H54 (cell line): Measurements from ENCODE around the gene RRP1.

Experiments used
- DNase-seq: peaks from one replicate; pipeline ENCODE4 v3.0.0; 2011; ENCODE audit warnings: low spot score, mixed read lengths; ENCODE audit not compliant: insufficient read length
- FAIRE-seq: peaks from 3 replicates; lab custom pipeline; 2011; peaks lifted over from hg19 to GRCh38; lab: Jason Lieb, UNC
- POLR2A ChIP-seq: IDR thresholded peaks from 2 replicates; pipeline ENCODE4 v1.6.1; 2011; ENCODE audit warnings: low read depth, mild to moderate bottlenecking, low read length

Gene RRP1

DNA sequence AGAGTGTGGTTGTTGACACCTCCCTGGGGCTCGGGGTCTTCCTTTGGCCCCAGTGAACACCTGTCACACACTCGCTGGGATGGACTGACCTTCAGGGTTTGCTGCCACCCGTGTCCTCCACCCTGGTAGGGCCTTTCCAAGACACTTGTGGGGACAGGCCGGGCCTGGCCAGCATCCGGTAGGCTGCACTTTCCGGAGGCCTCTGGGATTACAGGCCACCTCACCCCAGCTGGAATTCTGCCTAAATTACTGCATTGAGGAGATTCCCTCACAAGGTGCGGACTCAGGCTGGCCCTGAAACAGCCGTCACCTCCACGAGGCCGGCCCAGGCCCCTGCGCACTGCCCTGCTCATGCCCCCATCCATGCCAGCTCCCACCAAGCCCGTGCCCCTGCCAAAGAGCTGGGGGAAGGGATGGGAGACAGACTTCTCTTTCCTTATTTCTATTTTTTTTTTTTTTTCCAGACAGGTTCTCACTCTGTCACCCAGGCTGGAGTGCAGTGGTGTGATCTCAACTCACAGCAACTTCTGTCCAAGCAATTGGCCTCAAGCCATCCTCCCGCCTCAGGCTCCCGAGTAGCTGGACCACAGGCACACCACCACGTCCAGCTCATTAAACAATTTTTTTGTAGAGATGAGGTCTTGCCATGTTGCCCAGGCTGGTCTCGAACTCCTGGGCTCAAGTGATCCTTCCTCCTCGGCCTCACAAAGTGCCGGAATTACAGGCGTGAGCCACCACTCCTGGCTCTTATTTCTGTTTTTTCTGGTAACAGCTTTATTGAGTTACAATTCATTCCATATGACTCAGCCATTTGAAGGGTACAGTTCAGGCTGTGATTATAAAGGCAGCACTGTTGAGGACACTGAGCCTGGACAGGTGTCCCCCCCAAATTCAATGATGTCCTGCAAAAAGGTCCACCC is 24.5 kb upstream of the RRP1 start:
- DNase-seq = no peak
- TF ChIP-seq POLR2A = no peak
- FAIRE-seq = no peak

DNA sequence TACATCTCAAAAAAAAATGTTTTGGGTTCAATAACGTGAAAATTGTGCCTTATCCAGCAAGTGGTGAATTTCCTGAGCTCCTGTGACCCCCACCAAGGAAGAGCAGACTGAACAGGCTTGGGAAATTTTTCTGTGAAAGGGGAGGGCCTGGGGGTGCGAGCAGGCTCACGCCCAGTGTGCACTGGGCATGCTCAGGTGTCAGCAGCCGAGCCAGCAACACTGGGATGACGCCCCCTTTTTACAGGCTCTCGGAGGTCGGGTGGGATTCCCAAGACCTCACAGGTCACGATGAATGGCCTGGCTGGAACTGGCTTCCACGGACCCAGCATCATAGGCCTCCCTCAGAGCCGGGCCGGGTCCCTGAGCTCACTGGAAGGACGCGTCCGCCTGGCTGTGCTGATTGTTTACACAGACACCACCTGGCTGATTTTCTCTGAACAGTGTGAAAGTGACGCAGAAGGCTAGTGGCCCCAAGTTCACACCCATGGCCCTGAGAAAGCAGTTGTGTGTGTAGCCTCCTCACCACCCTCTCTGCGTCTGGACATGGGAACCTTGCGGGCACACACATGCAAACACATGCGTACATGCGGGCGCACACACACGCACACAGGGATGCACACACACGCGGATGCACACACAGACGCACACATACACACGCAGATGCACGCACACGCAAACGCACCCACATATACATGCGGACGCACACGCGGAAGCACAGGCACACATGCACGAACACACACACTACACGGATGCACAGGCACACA is 22.5 kb upstream of the RRP1 start:
- no peak for DNase-seq
- peak; percentile 32; the same call in 1 of the 2 replicates for TF ChIP-seq POLR2A
- FAIRE-seq = no peak

GRCh38 chr21:43767498-43767983 is 21.8 kb upstream of the RRP1 start:
- FAIRE-seq (no peak), DNase-seq (no peak)
- no peak for TF ChIP-seq POLR2A

GRCh38 chr21:43767984-43768867 is 21.2 kb upstream of the RRP1 start:
- TF ChIP-seq POLR2A = peak; percentile 36
- DNase-seq = peak; percentile 81

GRCh38 chr21:43768868-43769167 is 20.6 kb upstream of the RRP1 start:
- TF ChIP-seq POLR2A = no peak
- FAIRE-seq (no peak), DNase-seq (no peak)

More at GRCh38 chr21:43767984-43768867, 21.2 kb upstream of the RRP1 start:
- no peak for FAIRE-seq

DNA sequence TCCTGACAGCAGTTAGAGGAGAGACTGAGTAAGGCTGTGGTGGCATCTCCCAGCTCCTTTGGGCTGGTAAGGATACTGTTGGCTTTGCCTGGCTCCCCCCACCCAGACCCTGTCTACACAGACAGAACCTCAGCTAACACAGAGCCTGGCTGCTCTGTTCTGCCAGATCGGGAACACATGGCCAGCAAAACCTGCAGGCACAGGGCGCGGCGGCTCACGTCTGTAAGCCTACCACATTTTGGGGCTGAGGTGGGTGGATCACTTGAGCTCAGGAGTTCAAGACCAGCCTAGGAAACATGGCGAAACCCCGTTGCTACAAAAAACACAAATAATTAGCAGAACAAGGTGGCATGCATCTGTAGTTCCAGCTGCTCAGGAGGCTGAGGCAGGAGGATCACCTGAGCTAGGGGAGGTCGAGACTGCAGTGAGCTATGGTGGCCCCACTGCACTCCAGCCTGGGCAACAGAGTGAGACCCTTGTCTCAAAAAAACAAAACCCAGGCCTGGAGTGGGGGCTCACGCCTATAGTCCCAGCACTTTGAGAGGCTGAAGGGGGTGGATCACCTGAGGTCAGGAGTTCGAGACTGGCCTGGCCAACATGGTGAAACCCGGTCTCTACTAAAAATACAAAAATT is 19.9 kb upstream of the RRP1 start:
- FAIRE-seq (no peak), DNase-seq (no peak)
- TF ChIP-seq POLR2A = no peak

GRCh38 chr21:43770066-43770655 is 19.2 kb upstream of the RRP1 start:
- DNase-seq (no peak), FAIRE-seq (no peak)
- TF ChIP-seq POLR2A = no peak

GRCh38 chr21:43771199-43771675 is 18.1 kb upstream of the RRP1 start:
- TF ChIP-seq POLR2A = no peak
- FAIRE-seq (no peak), DNase-seq (no peak)

DNA sequence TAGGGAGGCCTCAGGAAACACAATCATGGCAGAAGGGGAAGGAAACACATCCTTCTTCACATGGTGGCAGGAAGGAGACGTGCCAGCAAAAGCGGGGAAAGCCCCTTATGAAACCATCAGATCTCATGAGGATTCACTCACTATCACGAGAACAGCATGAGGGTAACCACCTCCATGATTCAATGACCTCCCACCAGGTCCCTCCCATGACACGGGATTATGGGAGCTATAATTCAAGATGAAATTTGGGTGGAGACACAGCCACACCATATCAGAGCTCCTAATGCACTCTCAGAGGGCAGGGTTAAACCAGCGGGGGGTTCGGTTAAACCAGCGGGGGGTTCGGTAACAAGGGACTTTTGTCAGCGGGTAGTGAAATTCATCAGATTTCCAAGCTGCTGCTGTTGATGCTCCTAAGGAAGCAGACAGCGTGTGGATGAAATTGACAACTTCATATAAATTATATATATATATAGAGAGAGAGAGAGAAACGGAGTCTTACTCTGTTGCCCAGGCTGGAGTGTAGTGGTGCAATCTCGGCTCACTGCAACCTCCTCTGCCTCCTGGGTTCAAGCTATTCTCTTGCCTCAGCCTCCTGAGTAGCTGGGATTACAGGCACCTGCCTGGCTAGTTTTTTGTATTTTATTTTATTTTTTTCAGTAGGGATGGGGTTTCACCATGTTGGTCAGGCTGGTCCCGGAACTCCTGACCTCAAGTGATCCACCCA is 17.5 kb upstream of the RRP1 start:
- FAIRE-seq (peak; percentile 20), DNase-seq (no peak)
- TF ChIP-seq POLR2A = no peak

DNA sequence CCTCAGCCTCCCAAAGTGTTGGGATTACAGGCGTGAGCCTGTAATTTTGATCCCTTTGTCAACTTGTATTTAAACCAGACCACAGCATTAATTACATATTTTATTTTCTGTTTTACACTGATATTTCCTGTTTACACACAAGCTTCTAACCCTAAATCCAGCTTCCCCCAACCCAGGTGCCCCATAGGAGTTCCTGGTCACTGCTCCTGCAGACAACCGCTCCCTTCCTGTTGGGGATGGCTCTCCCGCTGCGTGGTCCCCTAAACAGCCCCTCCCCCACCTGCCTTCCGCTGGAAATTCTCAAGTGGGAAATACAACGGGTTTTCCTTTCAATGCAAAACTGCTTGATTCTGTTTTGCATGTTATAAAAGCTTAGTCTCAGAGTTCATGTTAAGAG is 17.0 kb upstream of the RRP1 start:
- no peak for TF ChIP-seq POLR2A
- no peak for DNase-seq
- no peak for FAIRE-seq

DNA sequence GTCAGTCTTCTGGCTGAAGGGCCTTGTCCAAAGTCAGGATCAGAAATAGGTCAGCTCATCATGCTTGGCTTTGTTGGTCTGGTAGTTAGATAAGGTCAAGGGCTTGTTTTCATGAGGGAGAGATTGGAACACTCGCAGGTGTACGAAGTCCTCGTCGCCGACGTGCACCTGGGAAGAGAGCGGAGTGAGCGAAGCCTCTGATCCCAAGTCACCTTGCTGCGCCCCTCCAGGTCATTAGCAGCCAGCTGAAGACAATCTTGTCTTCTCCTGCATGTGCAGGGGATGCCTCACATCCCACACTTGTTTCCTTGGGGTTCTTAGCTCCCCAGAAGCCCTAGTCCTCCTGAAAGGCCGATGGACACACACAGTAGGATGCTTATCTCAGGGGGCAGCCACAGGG is 15.2 kb upstream of the RRP1 start:
- DNase-seq = no peak
- FAIRE-seq = no peak
- TF ChIP-seq POLR2A = no peak

- no peak for TF ChIP-seq POLR2A
- no peak for DNase-seq
- no peak for FAIRE-seq
These were observed 14.2 kb upstream of the RRP1 start for GRCh38 chr21:43775190-43775589.
